ENCODE results near the gene EPB41L5.
"Not testable (repeated sequence)": the region's sequence is repeated elsewhere in the genome, so short reads cannot be mapped to it uniquely, and the experiment has no call there.

The EPB41L5 gene

DNA sequence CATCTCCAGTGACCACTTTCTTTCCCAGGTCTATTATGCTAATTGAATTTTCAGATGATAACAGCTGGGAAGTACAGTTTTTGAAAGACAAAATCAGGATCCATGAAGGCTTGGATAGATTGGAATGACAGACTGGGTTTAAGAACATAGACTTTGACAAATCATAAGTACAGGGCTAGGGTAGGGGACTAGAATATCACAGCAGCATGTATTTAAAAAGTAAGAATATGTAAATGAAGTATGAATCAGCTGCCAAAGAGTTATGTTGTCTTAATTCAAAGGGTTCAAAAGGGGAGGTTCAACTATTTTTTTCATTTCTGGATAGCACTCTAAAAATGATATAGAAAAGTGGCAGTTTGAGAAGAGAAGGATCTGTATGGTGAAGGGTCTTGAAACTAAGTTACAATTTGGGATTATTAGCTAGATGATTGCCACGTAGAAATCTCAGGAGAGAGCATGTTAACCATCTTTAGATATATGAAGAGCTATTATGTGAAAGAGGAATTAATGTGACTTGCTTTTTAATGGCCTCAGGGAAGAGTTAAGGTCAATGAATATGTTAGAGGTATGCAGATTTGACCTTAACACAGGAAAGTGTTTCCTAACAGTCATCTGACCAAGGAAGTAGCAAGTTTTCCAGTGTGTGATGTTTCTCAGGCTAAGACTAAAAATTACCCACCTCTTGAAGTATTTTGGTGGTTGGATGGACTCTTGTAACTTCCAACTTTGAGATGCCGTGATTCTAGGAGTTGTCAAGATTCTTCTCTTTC lies 128.6 kb downstream of the EPB41L5 start:
- DNase-seq (ENCODE audit: low read depth): no peak

DNA sequence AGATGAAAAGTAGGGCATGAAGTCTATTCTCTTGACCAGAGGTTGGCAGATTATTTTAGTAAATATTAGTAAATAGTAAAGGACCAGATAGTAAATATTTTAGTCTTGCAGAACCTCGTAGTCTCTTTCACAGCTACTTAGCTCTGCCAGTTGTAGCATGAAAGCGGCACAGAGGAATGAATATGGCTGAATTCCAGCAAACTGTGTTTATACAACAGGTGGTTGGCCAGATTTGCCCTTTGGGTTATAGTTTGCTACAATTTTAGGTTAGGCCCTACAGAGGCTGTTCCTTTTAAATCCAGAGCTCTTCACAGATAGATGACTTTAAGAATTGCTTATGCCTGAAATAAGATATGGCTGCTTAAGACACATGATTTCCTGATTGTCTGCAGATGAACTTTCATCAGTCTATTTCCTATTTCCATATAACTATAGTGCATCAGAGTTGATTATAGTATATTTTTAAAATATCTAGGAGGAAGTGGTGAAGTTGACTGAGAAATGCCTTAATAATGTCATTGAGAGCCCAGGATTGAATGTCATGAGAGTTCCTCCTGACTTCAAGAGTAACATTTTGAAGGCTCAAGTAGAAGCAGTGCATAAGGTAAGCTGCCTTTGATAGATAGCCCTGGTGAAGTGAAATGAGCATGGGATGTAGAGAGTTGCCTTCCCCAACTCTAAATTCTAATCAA lies 129.8 kb downstream of the EPB41L5 start:
- DNase-seq (ENCODE audit: low read depth): no peak

GRCh38 chr2:120148229-120148628 lies 135.4 kb downstream of the EPB41L5 start:
- no peak for DNase-seq (ENCODE audit: low read depth)

GRCh38 chr2:120148669-120149068 lies 135.8 kb downstream of the EPB41L5 start:
- DNase-seq (ENCODE audit: low read depth): no peak

DNA sequence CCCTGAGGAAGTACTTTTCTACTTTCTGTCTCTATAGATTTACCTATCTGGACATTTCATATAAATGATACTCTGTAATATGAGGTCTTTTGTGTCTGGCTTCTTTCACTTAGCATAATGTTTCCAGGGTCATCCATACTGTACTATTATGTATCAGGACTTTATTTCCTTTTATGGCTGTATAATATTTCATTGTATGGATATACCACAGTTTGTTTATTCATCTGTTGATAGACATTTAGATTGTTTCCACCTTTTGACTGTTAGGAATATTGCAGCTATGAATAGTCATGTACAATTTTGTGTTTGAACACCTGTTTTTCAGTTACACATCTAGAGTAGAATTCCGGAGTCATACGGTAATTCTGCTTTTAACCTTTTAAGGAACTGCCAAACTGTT lies 136.5 kb downstream of the EPB41L5 start:
- DNase-seq (ENCODE audit: low read depth): no peak

GRCh38 chr2:120150040-120150482 lies 137.2 kb downstream of the EPB41L5 start:
- no peak for DNase-seq (ENCODE audit: low read depth)

DNA sequence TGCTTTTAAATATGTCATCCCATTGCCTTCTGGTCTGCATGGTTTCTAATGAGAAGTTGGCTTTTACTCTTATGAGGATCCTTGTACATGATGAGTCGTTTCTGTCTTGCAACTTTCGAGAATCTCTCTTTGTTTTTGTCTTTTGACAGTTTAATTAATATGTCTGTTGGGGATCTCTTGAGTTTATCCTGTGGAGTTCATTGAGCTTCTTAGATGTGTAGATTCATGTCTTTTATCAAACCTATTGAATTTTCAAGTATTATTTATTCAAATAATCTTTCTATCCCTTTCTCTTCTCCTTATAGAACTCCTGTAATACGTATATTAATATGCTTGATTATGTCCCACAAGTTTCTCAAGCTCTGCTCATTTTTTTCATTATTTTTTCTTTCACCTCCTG lies 142.4 kb downstream of the EPB41L5 start:
- DNase-seq (ENCODE audit: low read depth): no peak

DNA sequence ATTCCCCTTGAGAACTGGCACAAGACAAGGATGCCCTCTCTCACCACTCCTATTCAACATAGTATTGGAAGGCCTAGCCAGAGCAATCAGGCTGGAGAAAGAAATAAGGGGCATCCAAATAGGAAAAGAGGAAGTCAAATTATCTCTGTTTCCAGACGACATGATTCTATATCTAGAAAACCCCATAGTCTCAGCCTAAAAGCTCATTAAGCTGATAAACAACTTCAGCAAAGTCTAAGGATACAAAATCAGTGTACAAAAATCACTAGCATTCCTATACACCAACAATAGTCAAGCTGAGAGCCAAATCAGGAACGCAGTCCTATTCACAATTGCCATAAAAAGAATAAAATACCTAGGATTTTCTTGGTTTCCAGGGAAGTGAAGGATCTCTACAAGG lies 145.8 kb downstream of the EPB41L5 start:
- not testable (repeated sequence) for DNase-seq (ENCODE audit: low read depth)

- DNase-seq (ENCODE audit: low read depth): no peak
Measured at GRCh38 chr2:120161190-120161589, 148.3 kb downstream of the EPB41L5 start.

DNA sequence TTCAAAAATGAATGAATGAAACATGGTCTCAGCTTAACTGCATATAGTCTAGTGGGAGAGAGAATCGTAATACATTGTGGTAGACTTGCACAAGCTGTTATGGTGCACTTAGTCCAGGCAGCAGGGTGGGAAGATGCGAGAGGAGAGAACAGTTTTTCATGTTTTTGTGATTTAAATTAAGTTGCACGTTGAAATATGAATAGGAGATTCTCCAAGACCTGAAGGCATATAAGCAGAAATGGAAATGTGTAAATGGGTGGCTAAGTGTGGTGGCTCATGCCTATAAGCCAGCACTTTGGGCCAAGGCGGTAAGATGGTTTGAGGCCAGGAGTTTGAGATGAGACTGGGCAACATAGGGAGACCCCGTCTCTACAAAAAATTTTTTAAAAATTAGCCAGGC lies 149.8 kb downstream of the EPB41L5 start:
- DNase-seq (ENCODE audit: low read depth): no peak

GRCh38 chr2:120167272-120167671 lies 154.4 kb downstream of the EPB41L5 start:
- DNase-seq (ENCODE audit: low read depth): no peak

DNA sequence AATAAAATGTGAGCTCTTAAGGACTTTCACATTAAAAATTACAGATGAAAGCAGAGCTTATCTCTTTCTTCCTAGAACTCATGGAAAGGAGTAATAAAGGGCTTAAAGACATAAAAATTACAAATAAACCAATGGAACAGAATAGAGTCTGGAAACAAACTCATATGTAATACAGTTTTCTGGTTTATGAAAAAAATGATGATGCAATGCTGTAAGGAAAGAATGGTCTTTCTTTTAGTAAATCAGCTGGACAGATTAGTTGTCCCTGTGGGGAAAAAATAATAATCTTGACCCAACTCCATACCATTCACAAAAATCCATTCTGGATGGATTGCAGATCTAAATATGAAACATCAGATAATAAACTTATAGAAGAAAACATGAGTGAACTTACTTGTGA lies 156.1 kb downstream of the EPB41L5 start:
- no peak for DNase-seq (ENCODE audit: low read depth)

DNA sequence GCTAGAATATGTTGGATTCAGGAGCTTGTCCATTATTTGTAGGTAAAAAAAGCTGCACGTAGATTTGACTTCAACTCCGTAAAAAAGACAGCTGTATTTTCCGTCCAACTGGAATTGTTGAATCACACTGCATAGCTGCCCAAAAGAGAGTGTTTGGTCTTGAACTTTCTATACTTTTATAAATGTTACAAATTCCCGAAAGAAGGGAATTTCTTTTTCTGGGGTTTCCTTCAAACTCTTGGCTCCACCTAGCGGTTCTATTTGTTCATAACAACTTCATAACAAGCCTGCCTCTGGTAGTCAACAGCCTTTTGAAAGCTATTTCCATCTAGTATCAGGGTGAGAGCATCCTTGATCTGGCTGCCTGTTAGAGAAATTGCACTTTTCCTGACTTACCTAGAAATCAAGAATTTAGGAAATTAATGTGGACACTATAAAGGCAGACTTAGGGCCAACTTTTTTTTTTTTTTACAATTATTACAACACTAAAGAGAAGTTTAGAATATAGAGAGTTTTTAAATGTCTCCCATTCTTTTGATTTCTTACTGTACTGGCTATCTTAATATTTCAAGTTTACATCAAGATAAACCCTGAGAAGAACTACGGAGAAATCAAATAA lies 162.2 kb downstream of the EPB41L5 start:
- no peak for DNase-seq (ENCODE audit: low read depth)

- no peak for DNase-seq (ENCODE audit: low read depth)
Measured at GRCh38 chr2:120176526-120176925, 163.6 kb downstream of the EPB41L5 start.

DNA sequence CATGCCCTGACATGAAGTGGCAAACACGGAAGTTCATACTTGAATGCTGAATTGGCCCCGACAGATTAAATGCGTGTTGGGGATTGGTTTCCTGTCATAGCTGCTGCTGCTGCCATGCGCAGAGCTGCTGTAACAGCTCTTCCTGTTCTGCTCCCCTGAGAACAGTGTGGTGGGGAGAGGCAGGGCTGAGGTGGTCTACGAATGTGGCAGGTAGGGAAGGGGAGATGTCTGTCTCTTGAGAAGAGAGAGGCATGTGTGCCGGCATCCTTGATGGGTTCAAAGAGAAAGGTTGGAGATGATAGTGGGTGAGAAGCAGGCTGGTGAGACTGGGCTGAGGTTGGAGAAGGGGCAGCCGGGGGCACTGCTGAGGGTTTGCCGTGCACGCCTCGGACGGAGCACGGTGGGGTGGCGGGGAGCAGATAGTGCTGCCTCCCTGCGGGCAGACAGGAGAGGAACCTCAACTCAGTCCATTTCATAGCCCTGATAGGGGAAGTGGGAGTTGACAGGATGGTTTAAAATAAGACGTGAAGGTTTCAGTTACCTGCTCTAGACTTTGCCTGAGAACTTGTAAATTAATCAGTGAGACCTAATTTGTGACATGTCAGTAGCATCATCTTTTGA lies 164.2 kb downstream of the EPB41L5 start:
- peak; percentile 65 for DNase-seq (ENCODE audit: low read depth)

DNA sequence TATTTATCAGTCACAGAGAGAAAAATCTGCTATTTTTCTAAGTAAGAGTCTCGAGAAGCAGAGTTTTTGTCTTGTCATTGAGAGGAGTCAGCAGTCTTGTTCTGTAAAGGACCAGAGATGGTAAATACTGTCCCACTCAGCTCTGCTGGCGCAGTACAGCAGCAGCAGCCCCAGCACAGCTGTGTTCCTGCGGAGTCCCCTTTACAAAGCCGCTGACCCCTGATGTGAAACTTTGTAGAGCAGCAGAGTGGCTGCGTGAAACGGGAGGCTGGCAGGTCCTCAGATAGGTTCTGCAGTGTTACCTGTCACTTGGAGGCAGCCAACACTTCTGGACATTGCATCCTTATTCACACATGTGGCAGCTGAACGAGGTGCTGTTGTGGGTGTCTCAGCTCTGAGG lies 165.1 kb downstream of the EPB41L5 start:
- no peak for DNase-seq (ENCODE audit: low read depth)

DNA sequence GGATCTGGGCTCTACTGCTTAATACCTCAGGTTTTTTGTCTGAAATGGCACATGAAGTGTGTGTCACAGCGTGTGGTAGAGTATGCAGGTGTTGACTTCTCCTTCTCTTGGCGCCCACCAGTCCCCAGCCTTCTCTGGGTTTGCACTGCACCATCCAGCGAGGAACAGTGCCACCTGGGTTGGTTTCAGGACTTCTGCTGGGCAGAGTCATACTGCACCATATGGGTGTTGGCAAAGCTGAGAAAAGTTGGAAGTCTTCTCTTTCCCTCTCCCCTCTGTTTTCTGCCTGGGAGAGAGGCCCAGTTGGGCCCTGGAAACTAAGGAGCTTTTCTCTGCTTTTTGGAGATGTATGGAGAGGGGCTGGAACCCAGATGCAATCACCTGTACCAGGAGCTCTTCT lies 166.5 kb downstream of the EPB41L5 start:
- DNase-seq (ENCODE audit: low read depth): no peak

DNA sequence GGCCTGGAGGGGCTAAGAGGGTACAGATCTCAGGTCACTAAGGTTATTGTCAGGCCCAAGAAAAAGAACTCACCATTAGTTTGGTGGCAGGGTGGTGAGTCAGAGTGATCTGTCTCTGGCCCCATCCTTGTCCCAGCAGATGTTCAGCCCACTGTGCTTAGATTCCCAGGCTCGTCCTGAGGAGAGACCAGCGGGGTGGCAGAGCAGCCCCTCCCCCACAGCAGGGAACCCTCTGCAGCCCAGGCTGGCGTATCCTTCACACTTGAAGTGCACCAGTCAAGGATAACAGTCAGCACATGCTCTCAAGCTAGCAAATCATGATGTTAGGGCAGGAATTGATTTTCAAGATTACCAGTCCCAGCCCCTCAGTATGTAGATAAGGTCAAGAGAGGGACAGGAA lies 167.2 kb downstream of the EPB41L5 start:
- no peak for DNase-seq (ENCODE audit: low read depth)

- no peak for DNase-seq (ENCODE audit: low read depth)
Measured at GRCh38 chr2:120182019-120182560, 169.2 kb downstream of the EPB41L5 start.

DNA sequence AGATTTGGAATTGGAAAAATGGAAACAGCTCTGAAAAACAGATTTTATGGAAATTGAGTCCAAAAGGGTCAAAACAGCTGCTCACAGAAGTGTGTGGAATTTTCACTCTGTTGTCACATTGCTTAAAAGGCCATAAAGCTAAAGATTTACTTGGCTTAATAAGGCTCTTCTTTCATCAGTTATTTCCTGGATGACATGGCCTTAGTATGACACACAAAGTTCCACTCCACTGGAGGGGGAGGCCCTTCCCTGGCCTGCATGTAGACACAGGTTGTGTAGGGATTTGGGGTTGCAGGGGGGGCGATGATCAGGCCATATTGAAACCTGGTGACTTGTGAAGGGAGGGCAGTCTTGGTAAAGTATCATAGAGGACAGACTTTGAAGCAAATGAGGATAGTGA lies 176.3 kb downstream of the EPB41L5 start:
- no peak for DNase-seq (ENCODE audit: low read depth)

DNA sequence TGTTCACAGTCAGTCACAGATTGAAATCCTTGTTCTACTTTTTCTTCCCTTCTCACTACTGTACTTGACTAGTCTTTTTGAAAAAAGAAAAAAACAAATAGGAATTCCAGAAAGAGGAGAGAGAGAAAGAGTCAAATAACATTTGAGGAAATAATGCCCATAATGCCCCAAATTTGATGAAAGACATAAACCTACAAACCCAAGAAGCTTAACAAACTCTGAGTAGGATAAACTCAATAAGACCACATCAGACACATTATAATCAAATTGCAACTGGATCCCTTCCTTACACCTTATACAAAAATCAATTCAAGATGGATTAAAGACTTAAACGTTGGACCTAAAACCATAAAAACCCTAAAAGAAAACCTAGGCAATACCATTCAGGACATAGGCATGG lies 179.4 kb downstream of the EPB41L5 start:
- no peak for DNase-seq (ENCODE audit: low read depth)

GRCh38 chr2:120195553-120195952 lies 182.7 kb downstream of the EPB41L5 start:
- DNase-seq (ENCODE audit: low read depth): no peak

All from T-helper 22 cell (primary cell).